ENCODE results near the gene SARDH.

GRCh38 chr9:133694686-133695085, 43.5 kb downstream of the SARDH start:
- no peak for TF ChIP-seq CTCF (IDR thresholded peaks at IDR 0.05; ENCODE audit: borderline replicate concordance, extremely low read depth, low read length, poor library complexity, severe bottlenecking)
- no peak for TF ChIP-seq EZH2 (IDR thresholded peaks at IDR 0.05; ENCODE audit: borderline replicate concordance, low read depth, low read length, severe bottlenecking)
